ENCODE results near the gene ING1.

DNA sequence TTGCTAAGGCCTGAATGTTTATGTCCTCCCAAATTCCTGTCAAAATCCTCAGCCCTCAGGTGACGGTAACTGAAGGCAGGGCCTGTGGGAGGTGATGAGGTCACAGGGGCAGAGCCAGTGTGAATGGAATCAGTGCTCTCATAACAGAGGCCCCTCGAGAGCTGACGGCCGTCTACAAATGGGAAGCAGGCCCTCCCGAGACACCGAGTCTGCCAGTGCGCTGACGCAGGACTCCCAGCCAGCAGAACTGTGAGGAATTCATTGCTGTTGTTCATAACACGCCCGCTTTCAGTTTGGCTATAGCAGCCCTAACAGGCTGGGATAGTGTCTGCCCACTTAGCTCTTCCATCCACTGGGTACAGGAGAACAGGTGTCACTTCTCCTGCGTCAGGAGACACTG, 48.8 kb upstream of the ING1 start:
- TF ChIP-seq CTCF (conservative IDR thresholded peaks at IDR 0.05) (no peak), ZFX (IDR thresholded peaks at IDR 0.05) (no peak)
